ENCODE measurements around the gene FNTB. TPM values are rescaled to one million over a fixed set of nuclear protein-coding genes. Genes with fewer than 3 reads are reported as not detected.

FNTB gene
- polyA plus RNA-seq, 3 donors: 12.3 to 14.2 (median 14.1) TPM

DNA sequence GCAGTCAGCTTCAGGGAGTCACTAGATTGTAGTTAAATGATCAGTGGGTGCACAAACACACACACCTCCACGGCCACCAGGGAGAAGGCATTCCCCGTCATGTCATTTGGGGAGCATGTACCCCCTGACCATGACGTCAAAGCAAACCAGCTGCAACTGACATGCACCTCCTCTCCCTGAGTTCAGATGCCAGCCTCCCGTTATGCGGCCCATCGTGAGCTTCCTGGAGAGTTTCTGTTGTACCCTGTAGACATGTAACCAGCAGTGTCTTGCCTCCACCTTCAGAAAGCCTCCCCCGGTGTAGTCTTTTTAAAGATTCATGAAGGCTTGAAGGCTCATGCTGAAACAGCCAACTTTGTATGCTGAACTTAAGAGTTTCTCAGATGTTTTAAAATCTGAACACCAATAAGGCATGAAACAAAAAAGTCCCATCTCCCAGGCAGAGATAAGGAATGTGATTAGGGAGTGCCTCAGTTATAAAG, 54.8 kb downstream of the FNTB start:
- Histone ChIP-seq H2AFZ (ENCODE audit: insufficient read depth, low read depth, low read length, poor library complexity, severe bottlenecking) (no peak overlapping the region), H3K4me1 (ENCODE audit: control insufficient read depth in 1 of 2, insufficient read depth in 2 of 2, low read length in 2 of 2) (peaks cover 43 to 44% of the 10 kb centered on the region in 2 donors), H3K4me3 (replicated peaks in 1 of 3; ENCODE audit: low read depth in 2 of 3, low read length in 3 of 3) (no peak overlapping the region), H3K9me3 (replicated peaks in 1 of 2; ENCODE audit: control insufficient read depth in 1 of 2, insufficient read depth in 1 of 2, low read length in 2 of 2) (no peaks in the 10 kb centered on the region), H3K27ac (ENCODE audit: low read depth in 1 of 2, low read length in 2 of 2) (peak overlapping the region in 1 of 2 donors; percentile 42), H3K4me2 (replicated peaks; ENCODE audit: extremely low read depth, low read length, poor library complexity, severe bottlenecking) (no peak overlapping the region), H3K36me3 (replicated peaks in 1 of 2; ENCODE audit: control insufficient read depth in 1 of 2, insufficient read depth in 2 of 2, low read length in 2 of 2) (peaks cover 16 to 20% of the 10 kb centered on the region in 2 donors), H4K20me1 (ENCODE audit: insufficient read depth, low read length) (no peaks in the 10 kb centered on the region), H3K79me2 (ENCODE audit: insufficient read depth, low read length) (no peaks in the 10 kb centered on the region), H3K27me3 (ENCODE audit: control insufficient read depth in 2 of 2, insufficient read depth in 2 of 2, low read length in 2 of 2) (no peaks in the 10 kb centered on the region), H3K9ac (ENCODE audit: insufficient read depth, low read length, poor library complexity, severe bottlenecking) (no peak overlapping the region)
- no peak for DNase-seq
- peak overlapping the region in 1 of 7 donors; percentile 15 for H3K27ac Mint-ChIP-seq
- H3K4me1 Mint-ChIP-seq: peaks cover 49% of the 10 kb centered on the region
- no peak for TF ChIP-seq CTCF (IDR thresholded peaks at IDR 0.05)
- peaks cover 0 to 2% (median 0%) of the 10 kb centered on the region in 3 donors for H3K27me3 Mint-ChIP-seq (ENCODE audit: low read depth in 3 of 3)
- H3K36me3 Mint-ChIP-seq: peaks cover 20 to 40% of the 10 kb centered on the region in 2 donors
- H3K9me3 Mint-ChIP-seq: no peaks in the 10 kb centered on the region
- intact Hi-C loops (cut with micrococcal nuclease): loop anchor here in 1 of 2 donors (5.0 kb wide), 1 partner anchor 61 kb away; the partner anchor contains the start of gene MAX
- WGBS (ENCODE audit: insufficient coverage): 92% methylated on average over 7 of the region's 7 CpGs
- no peak overlapping the region for H3K4me3 Mint-ChIP-seq

- no peak for TF ChIP-seq CTCF (IDR thresholded peaks at IDR 0.05)
- peak overlapping the region; percentile 12 for H3K4me2 ChIP-seq (replicated peaks; ENCODE audit: extremely low read depth, low read length, poor library complexity, severe bottlenecking)
- peaks cover 20 to 33% of the 10 kb centered on the region in 2 donors for H3K36me3 Mint-ChIP-seq
- H3K9me3 Mint-ChIP-seq: no peaks in the 10 kb centered on the region
- H3K4me1 ChIP-seq (ENCODE audit: control insufficient read depth in 1 of 2, insufficient read depth in 2 of 2, low read length in 2 of 2): peaks cover 47 to 52% of the 10 kb centered on the region in 2 donors
- H3K4me3 Mint-ChIP-seq: peak overlapping the region in 1 of 2 donors; percentile 55
- no peak for DNase-seq
- H3K9me3 ChIP-seq (replicated peaks in 1 of 2; ENCODE audit: control insufficient read depth in 1 of 2, insufficient read depth in 1 of 2, low read length in 2 of 2): no peaks in the 10 kb centered on the region
- H3K4me3 ChIP-seq (replicated peaks in 1 of 3; ENCODE audit: low read depth in 2 of 3, low read length in 3 of 3): peak overlapping the region in 1 of 3 experiments; percentile 27
- no peaks in the 10 kb centered on the region for H3K79me2 ChIP-seq (ENCODE audit: insufficient read depth, low read length)
- no peaks in the 10 kb centered on the region for H4K20me1 ChIP-seq (ENCODE audit: insufficient read depth, low read length)
- intact Hi-C loops (cut with micrococcal nuclease): loop anchor here in 1 of 2 donors (5.0 kb wide), 1 partner anchor 60 kb away; the partner anchor contains the start of gene MAX
- H3K27me3 ChIP-seq (ENCODE audit: control insufficient read depth in 2 of 2, insufficient read depth in 2 of 2, low read length in 2 of 2): no peaks in the 10 kb centered on the region
- H3K27me3 Mint-ChIP-seq (ENCODE audit: low read depth in 3 of 3): peaks cover 0 to 2% (median 0%) of the 10 kb centered on the region in 3 donors
- H3K27ac Mint-ChIP-seq: peak overlapping the region in 6 of 7 donors; percentile 77 to 89 (median 84)
- H3K4me1 Mint-ChIP-seq: peaks cover 56% of the 10 kb centered on the region
- peak overlapping the region; percentile 64 to 68 for H3K27ac ChIP-seq (ENCODE audit: low read depth in 1 of 2, low read length in 2 of 2)
- WGBS (ENCODE audit: insufficient coverage): 36% methylated on average over 3 of the region's 3 CpGs
- no peak overlapping the region for H3K9ac ChIP-seq (ENCODE audit: insufficient read depth, low read length, poor library complexity, severe bottlenecking)
- H2AFZ ChIP-seq (ENCODE audit: insufficient read depth, low read depth, low read length, poor library complexity, severe bottlenecking): peak overlapping the region; percentile 5
- peaks cover 16% of the 10 kb centered on the region in 2 donors for H3K36me3 ChIP-seq (replicated peaks in 1 of 2; ENCODE audit: control insufficient read depth in 1 of 2, insufficient read depth in 2 of 2, low read length in 2 of 2)
Observed at GRCh38 chr14:65042296-65042695, 55.6 kb downstream of the FNTB start.

Measured in CD14-positive monocyte (primary cell).